ENCODE measurements around the gene FCSK.

Gene FCSK

DNA sequence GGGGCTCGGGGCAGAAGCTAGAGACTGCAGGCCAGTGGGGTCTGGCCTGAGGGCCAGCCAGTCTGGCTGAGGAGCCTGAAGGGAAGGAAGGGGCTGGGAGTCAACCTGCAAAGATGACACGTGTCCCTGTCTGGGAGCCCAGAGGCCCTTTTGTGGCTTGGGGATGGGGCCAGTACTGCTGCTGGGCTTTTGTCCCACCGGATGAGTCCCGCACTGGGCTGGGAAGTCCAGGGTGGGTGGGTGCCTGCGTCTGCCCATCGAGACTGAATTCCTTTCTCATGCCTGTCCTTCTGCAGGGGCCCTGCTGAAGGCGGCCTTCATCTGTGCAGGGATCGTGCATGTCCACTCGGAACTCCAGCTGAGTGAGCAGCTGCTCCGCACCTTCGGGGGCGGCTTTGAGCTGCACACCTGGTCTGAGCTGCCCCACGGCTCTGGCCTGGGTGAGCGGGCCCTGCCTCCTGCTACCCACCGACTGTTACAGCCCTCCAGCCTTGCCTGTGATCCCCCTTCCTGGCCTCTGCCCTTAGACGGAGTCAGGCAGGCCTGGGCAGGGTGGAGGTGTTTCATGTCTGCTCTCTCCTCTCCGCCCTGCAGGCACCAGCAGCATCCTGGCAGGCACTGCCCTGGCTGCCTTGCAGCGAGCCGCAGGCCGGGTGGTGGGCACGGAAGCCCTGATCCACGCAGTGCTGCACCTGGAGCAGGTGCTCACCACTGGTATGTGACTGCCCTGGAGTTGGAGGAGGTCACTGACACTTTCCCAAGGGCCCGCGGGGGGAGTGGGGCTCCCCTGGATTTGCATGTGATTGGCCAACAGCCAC lies 20.9 kb downstream of the FCSK start:
- Histone ChIP-seq H3K36me3 (ENCODE audit: insufficient read depth, low read depth, low read length) (peaks cover 9% of the 10 kb centered on the region), H3K4me1 (ENCODE audit: insufficient read depth, low read length) (no peaks in the 10 kb centered on the region), H3K9me3 (ENCODE audit: insufficient read depth, low read depth, low read length) (no peaks in the 10 kb centered on the region), H3K4me3 (ENCODE audit: low read length) (no peak overlapping the region), H3K27ac (ENCODE audit: low read length) (no peak overlapping the region), H3K27me3 (ENCODE audit: insufficient read depth, low read length) (no peaks in the 10 kb centered on the region), H3K9ac (ENCODE audit: low read depth, low read length) (no peak overlapping the region)

DNA sequence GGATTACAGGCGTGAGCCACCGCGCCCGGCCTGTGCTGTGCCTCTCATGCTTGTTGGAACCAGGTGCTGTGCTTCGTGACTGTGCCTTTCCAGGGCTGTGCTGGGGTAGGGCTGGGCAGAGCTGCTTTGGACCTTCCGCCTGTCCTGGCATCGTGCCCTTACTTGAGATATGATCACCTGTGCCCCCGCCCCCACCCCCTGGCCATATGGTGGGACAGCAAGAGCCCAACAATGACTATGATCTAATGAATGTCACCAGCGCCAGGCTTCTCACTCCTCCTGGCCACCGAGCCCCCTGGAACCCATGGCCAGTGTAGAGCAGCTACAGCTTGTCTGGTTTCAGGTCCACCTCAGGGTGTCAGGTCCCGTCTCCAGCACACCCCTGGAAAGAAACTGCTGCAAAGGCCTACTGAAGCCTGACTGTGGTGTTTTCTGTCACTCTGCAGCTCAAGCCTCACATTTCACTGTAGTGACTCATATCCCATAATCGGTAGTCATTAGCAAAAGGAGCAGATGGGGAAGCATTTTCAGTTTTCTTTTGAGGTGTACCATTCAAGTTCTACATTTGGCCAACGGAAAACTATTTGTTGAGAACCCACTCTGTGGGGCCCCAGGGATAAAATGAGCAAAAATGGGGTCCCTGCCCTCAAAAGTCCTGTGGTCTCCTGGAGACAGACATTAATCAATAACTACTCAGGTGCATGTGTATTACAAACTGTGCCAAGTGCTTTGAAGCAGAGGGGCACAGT lies 22.1 kb downstream of the FCSK start:
- Histone ChIP-seq H3K27me3 (ENCODE audit: insufficient read depth, low read length) (no peaks in the 10 kb centered on the region), H3K4me3 (ENCODE audit: low read length) (no peak overlapping the region), H3K4me1 (ENCODE audit: insufficient read depth, low read length) (no peaks in the 10 kb centered on the region), H3K9ac (ENCODE audit: low read depth, low read length) (no peak overlapping the region), H3K9me3 (ENCODE audit: insufficient read depth, low read depth, low read length) (no peaks in the 10 kb centered on the region), H3K36me3 (ENCODE audit: insufficient read depth, low read depth, low read length) (peaks cover 20% of the 10 kb centered on the region), H3K27ac (ENCODE audit: low read length) (no peak overlapping the region)

DNA sequence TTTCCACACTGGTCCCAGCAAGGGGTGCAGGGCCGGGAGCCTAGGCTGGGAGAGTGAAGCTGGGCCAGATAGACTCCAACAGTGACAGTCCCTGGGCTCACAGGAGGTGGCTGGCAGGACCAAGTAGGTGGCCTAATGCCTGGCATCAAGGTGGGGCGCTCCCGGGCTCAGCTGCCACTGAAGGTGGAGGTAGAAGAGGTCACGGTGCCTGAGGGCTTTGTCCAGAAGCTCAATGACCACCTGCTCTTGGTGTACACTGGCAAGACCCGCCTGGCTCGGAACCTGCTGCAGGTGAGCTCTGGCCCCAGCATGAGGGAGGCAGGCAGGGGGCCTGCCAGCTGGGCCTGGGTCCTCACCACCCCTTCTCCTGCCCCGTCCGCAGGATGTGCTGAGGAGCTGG lies 23.8 kb downstream of the FCSK start:
- Histone ChIP-seq H3K36me3 (ENCODE audit: insufficient read depth, low read depth, low read length) (peaks cover 31% of the 10 kb centered on the region), H3K27me3 (ENCODE audit: insufficient read depth, low read length) (no peaks in the 10 kb centered on the region), H3K4me3 (ENCODE audit: low read length) (no peak overlapping the region), H3K9me3 (ENCODE audit: insufficient read depth, low read depth, low read length) (no peaks in the 10 kb centered on the region), H3K4me1 (ENCODE audit: insufficient read depth, low read length) (no peaks in the 10 kb centered on the region), H3K27ac (ENCODE audit: low read length) (no peak overlapping the region), H3K9ac (ENCODE audit: low read depth, low read length) (no peak overlapping the region)

DNA sequence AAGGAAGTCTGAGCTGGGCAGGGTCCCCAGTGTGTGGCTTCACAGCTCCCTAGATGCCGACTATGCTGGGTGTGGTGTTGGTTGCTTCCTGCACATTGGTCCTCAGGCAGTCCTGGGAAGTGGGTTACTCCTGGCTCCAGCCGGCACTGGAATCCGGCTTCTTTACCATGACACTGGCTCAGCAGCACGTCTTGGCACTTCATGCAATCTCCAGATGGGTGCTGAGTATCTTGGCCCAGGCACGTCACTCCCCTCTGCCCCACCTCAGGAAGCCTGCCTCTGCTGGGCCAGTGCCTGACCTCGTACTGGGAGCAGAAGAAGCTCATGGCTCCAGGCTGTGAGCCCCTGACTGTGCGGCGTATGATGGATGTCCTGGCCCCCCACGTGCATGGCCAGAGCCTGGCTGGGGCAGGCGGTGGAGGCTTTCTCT lies 24.5 kb downstream of the FCSK start:
- H3K36me3 ChIP-seq (ENCODE audit: insufficient read depth, low read depth, low read length), result peaks cover 38% of the 10 kb centered on the region
- no peaks in the 10 kb centered on the region for H3K4me1 ChIP-seq (ENCODE audit: insufficient read depth, low read length)

DNA sequence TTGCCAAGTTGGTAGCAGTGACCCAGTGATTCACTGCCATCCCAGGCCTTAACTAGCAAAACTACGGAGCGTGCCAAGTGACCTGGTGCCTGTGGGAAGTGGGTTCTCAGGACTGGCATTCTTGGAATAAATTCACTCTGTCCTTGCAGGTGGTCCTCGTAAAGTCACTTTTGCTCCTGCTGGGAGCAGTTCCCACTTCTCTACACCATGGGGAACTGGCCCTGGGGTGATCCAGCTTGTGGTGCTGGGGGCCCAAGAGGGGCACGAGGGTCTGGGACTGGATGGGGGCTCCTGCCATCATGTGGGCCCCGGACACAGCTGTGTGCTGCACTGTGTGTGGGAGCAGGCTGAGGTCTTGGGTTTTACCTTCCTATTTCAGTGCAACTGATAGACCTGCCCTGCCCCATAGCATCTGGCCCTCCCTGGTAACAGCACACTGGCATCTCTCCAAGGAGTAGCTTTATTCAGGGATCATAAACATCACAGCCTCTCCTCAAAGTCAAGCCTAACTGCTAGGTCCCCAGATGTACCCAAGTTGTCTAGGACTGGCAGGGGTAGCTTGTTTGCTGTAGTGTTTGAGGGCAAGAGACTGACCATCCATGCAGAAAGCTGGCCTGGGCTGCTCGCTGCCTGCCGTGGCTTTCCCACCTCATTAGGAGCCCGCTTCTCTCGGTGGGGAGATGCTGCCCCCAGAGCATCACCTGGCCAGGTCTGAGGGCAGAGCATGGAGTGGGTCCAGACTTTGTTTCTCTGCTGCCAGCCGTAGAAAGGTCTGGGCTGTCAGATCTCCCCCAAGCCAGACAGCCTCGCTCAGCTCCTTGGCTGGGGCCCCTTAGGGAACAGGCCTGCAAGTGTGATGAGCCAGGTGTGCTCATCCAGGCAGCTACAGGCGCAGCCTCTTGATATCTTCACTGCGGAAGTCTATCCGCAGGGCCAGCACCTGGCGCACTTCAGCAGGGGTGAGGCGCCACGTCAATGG lies 26.0 kb downstream of the FCSK start:
- Histone ChIP-seq H3K36me3 (ENCODE audit: insufficient read depth, low read depth, low read length) (peaks cover 39% of the 10 kb centered on the region), H3K27me3 (ENCODE audit: insufficient read depth, low read length) (no peaks in the 10 kb centered on the region), H3K4me3 (ENCODE audit: low read length) (no peak overlapping the region), H3K4me1 (ENCODE audit: insufficient read depth, low read length) (no peaks in the 10 kb centered on the region), H3K27ac (ENCODE audit: low read length) (no peak overlapping the region), H3K9ac (ENCODE audit: low read depth, low read length) (no peak overlapping the region), H3K9me3 (ENCODE audit: insufficient read depth, low read depth, low read length) (no peaks in the 10 kb centered on the region)

More for the DNA sequence above, 24.5 kb downstream of the FCSK start:
- Histone ChIP-seq H3K27ac (ENCODE audit: low read length) (no peak overlapping the region), H3K4me3 (ENCODE audit: low read length) (no peak overlapping the region), H3K27me3 (ENCODE audit: insufficient read depth, low read length) (no peaks in the 10 kb centered on the region), H3K9ac (ENCODE audit: low read depth, low read length) (no peak overlapping the region), H3K9me3 (ENCODE audit: insufficient read depth, low read depth, low read length) (no peaks in the 10 kb centered on the region)

DNA sequence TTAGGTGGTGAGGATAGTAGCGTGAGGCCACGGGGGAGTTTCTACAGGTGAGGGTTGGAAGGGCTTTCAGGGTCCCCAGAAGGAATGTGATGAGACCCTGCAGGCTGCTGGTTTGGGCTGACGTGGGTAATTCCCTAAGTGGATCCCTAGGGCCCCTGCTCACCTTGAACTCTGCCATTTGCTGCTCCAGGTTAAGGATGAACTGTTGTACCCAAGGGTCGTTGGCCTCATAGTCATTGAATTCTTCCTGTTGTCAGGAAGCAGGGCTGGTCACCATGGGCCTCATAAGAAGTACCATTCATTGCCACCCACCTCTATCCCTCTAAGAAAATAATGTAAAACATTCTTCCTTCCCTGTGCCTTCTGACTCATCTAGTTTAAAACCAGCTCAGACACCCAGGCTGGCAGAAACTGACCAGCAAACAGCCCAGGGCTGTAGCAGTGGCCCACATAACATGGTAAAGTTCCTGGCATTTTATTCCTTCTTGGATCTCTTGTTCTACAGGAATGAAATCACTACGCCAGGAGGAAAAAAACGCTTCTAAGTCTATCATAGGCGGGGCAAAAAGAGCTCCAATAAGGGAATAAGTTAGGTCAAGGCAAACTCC lies 27.6 kb downstream of the FCSK start:
- Histone ChIP-seq H3K27me3 (ENCODE audit: insufficient read depth, low read length) (no peaks in the 10 kb centered on the region), H3K9me3 (ENCODE audit: insufficient read depth, low read depth, low read length) (no peaks in the 10 kb centered on the region), H3K36me3 (ENCODE audit: insufficient read depth, low read depth, low read length) (peaks cover 43% of the 10 kb centered on the region), H3K27ac (ENCODE audit: low read length) (no peak overlapping the region), H3K4me1 (ENCODE audit: insufficient read depth, low read length) (no peaks in the 10 kb centered on the region), H3K4me3 (ENCODE audit: low read length) (no peak overlapping the region), H3K9ac (ENCODE audit: low read depth, low read length) (no peak overlapping the region)

DNA sequence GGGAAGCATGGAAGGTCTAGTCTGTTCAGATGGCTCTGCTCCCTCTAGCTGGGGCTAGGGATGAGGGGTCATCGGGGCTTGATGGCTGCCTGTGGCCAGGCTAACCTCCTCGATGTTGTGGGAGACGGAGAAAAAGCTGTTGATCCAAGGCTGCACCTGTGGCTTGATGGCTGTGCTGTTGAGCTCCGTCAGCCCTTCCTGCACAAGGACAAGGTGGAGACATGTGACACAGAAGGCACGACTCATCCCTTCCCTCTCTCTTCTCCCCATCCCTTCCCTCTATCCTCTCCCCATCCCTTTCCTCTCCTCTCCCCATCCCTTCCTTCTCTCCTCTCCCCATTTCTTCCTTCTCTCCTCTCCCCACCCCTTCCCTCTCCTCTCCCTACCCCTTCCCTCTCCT lies 28.2 kb downstream of the FCSK start:
- Histone ChIP-seq H3K4me1 (ENCODE audit: insufficient read depth, low read length) (no peaks in the 10 kb centered on the region), H3K9me3 (ENCODE audit: insufficient read depth, low read depth, low read length) (no peaks in the 10 kb centered on the region), H3K27me3 (ENCODE audit: insufficient read depth, low read length) (no peaks in the 10 kb centered on the region), H3K27ac (ENCODE audit: low read length) (no peak overlapping the region), H3K36me3 (ENCODE audit: insufficient read depth, low read depth, low read length) (peaks cover 43% of the 10 kb centered on the region), H3K9ac (ENCODE audit: low read depth, low read length) (no peak overlapping the region), H3K4me3 (ENCODE audit: low read length) (no peak overlapping the region)

DNA sequence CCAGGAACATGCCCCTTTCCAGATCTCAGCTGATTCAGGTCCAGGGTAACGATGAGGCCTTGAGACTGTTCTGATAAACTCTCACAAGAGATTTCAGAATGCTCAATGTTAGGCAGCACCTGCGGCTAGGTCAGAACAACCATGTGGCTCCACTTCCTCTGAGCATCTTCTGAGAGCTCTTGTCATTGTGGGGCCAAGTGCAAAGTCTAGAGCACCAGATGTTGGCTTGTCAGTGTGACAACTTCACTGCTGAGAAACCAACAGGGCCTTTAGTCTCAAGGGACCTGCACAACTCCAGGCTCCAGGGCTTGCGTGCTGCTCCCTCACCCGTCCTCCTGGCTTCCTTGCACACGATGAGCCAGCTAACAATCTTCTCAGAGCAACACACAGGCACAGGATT lies 29.0 kb downstream of the FCSK start:
- Histone ChIP-seq H3K36me3 (ENCODE audit: insufficient read depth, low read depth, low read length) (peaks cover 43% of the 10 kb centered on the region), H3K4me1 (ENCODE audit: insufficient read depth, low read length) (no peaks in the 10 kb centered on the region), H3K27me3 (ENCODE audit: insufficient read depth, low read length) (no peaks in the 10 kb centered on the region), H3K4me3 (ENCODE audit: low read length) (no peak overlapping the region), H3K9me3 (ENCODE audit: insufficient read depth, low read depth, low read length) (no peaks in the 10 kb centered on the region), H3K27ac (ENCODE audit: low read length) (no peak overlapping the region), H3K9ac (ENCODE audit: low read depth, low read length) (no peak overlapping the region)

DNA sequence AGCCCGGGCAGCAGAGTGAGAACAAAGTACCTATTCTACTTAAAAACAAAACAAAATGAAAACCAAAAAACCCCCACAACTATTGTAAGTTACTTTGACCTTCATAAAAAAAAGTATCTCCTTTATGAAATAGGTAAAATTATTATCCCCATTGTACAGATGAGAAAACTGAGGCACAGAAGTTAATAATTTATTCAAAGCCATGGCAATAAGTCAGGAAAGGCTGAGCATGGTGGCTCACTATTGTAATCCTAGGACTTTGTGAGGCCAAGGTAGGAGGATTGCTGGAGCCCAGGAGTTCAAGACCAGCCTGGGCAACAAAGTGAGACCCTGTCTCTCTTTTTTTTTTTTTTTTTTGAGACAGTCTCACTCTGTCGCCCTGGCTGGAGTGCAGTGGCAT lies 30.5 kb downstream of the FCSK start:
- Histone ChIP-seq H3K27ac (ENCODE audit: low read length) (no peak overlapping the region), H3K27me3 (ENCODE audit: insufficient read depth, low read length) (no peaks in the 10 kb centered on the region), H3K9me3 (ENCODE audit: insufficient read depth, low read depth, low read length) (no peaks in the 10 kb centered on the region), H3K4me3 (ENCODE audit: low read length) (no peak overlapping the region), H3K36me3 (ENCODE audit: insufficient read depth, low read depth, low read length) (peaks cover 41% of the 10 kb centered on the region), H3K9ac (ENCODE audit: low read depth, low read length) (no peak overlapping the region), H3K4me1 (ENCODE audit: insufficient read depth, low read length) (no peaks in the 10 kb centered on the region)

DNA sequence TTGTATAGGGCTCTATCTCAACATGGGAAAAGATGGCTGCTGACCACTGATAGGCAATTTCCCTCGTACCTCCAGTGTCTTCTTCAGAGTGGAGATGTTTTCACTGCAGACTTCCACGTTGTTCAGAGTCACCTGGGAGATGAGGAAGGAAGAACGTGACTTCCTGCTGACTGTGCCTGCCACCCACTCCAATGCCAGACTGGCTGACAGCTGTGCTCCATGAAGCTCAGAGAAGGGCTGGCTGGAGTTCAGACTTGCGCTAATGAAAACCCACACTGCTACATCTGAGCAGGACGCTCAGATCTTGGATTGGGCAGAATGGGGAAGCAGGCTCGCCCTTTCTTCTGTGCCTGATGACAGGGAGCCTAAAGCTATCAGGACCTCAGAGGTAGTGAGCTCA lies 35.9 kb downstream of the FCSK start:
- no peak overlapping the region for H3K9ac ChIP-seq (ENCODE audit: low read depth, low read length)
- no peaks in the 10 kb centered on the region for H3K4me1 ChIP-seq (ENCODE audit: insufficient read depth, low read length)
- no peak overlapping the region for H3K27ac ChIP-seq (ENCODE audit: low read length)
- no peaks in the 10 kb centered on the region for H3K27me3 ChIP-seq (ENCODE audit: insufficient read depth, low read length)
- H3K4me3 ChIP-seq (ENCODE audit: low read length), result no peak overlapping the region
- H3K9me3 ChIP-seq (ENCODE audit: insufficient read depth, low read depth, low read length), result no peaks in the 10 kb centered on the region
- peaks cover 34% of the 10 kb centered on the region for H3K36me3 ChIP-seq (ENCODE audit: insufficient read depth, low read depth, low read length)

DNA sequence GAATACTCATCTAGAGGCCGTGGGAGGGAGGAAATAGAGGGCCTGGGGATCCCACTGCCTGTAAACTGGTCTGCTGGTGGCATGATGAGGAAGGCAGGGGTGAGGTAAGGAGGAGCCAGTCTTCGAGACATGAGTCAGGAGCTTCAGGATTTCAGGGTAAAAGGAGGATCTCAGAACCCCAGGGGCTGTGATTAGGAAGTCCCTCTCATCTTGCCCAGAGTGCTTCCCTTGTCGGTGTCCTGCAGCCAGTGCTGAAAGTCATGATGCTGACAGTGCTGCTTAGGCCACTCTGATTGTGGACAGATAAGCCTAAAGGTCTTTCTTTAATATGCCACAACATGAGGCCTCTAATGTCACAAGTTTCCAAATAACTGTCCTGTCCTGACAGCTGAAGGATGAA lies 39.4 kb downstream of the FCSK start:
- no peaks in the 10 kb centered on the region for H3K27me3 ChIP-seq (ENCODE audit: insufficient read depth, low read length)
- H3K9ac ChIP-seq (ENCODE audit: low read depth, low read length), result no peak overlapping the region
- no peak overlapping the region for H3K27ac ChIP-seq (ENCODE audit: low read length)
- no peak overlapping the region for H3K4me3 ChIP-seq (ENCODE audit: low read length)
- H3K4me1 ChIP-seq (ENCODE audit: insufficient read depth, low read length), result no peaks in the 10 kb centered on the region
- peaks cover 61% of the 10 kb centered on the region for H3K36me3 ChIP-seq (ENCODE audit: insufficient read depth, low read depth, low read length)
- H3K9me3 ChIP-seq (ENCODE audit: insufficient read depth, low read depth, low read length), result no peaks in the 10 kb centered on the region

All from iPS-20b (cell line).